Activated T-helper 2 cell treated with anti-CD3 and anti-CD28 coated beads, Interferon-gamma antibody, Interleukin-2, Interleukin-4, amounts not matched to agents 10 μg/mL and 5 μg/mL and 100 μg/mL, durations not matched to agents 14 hours and 24 hours and 36 hours (primary cell): ENCODE results near the gene USP9Y. TPM values are rescaled to one million over a fixed set of nuclear protein-coding genes. Genes with fewer than 3 reads are reported as not detected.

Experiments used
- DNase-seq: peaks from one replicate; pipeline ENCODE4 v3.0.0; 2021; ENCODE audit warnings: low spot score
- H3K27ac Mint-ChIP-seq: one replicate; pipeline ENCODE4 v1.8.0; 2021; ENCODE audit warnings: mixed read lengths
- H3K27me3 Mint-ChIP-seq: one replicate; pipeline ENCODE4 v1.8.0; 2021; ENCODE audit warnings: low read depth, mixed read lengths
- H3K36me3 Mint-ChIP-seq: one replicate; pipeline ENCODE4 v1.8.0; 2021; ENCODE audit warnings: low read depth, mixed read lengths
- H3K4me1 Mint-ChIP-seq: one replicate; pipeline ENCODE4 v1.8.0; 2021; ENCODE audit warnings: low read depth, mixed read lengths
- H3K4me3 Mint-ChIP-seq: one replicate; pipeline ENCODE4 v1.8.0; 2021; ENCODE audit warnings: low read depth, mild to moderate bottlenecking, moderate library complexity, mixed read lengths
- H3K9me3 Mint-ChIP-seq: one replicate; pipeline ENCODE4 v1.8.0; 2021; ENCODE audit warnings: mixed read lengths
- intact Hi-C: fragments of 100-400 bp; cut with micrococcal nuclease; formaldehyde crosslinking; loops from one replicate; pipeline ENCODE4 v1.15.1; 2023
- total RNA-seq: library from RNA; stranded (reverse); gene quantifications from 2 replicates; pipeline ENCODE4 v1.2.3, GENCODE V29; 2022

The USP9Y gene
- total RNA-seq, 1 donor from 2014 or later = 13.6 TPM

- Mint-ChIP-seq H3K4me3 (peak overlapping the region; percentile 99), H3K27ac (peak overlapping the region; percentile 99), H3K9me3 (no peaks in the 10 kb centered on the region), H3K36me3 (peaks cover 45% of the 10 kb centered on the region), H3K4me1 (peaks cover 20% of the 10 kb centered on the region), H3K27me3 (no peaks in the 10 kb centered on the region)
- no peak for DNase-seq
- intact Hi-C loops = loop anchor here (1.0 to 10.0 kb wide), 7 partner anchors 61 to 799 kb away; partner anchors contain the start of gene TMSB4Y
These were observed 204.9 kb downstream of the USP9Y start for GRCh38 chrY:12905895-12906294.

Other genes with a start within 250 kb of the USP9Y start
- 126 and 134 TPM in 2 replicates for gene DDX3Y, start 203.6 kb downstream of the USP9Y start, total RNA-seq